Activated T-cell treated with anti-CD3 and anti-CD28 coated beads, Interleukin-2, amount 50 U/mL, for 72 hours (primary cell): Measurements from ENCODE around the gene ARHGEF17. TPM values are rescaled to one million over a fixed set of nuclear protein-coding genes. Genes with fewer than 3 reads are reported as not detected.

ENCODE experiments used
- ATAC-seq, 2 donors: fragments of 150-1000 bp; cut with Tn5 transposase; replicated peaks in 1 of 2; 2 replicates each; pipeline ENCODE4 v1.10.0; 2021; ENCODE audit warnings: moderate library complexity in 2 of 2, mild to moderate bottlenecking in 1 of 2
- DNase-seq, 2 donors: peaks; one replicate each; pipeline ENCODE4 v3.0.0; 2021 to 2022; ENCODE audit warnings: mixed read lengths in 1 of 2
- H3K27ac Mint-ChIP-seq: one replicate; pipeline ENCODE4 v1.8.0; 2022; ENCODE audit warnings: mild to moderate bottlenecking, moderate library complexity, mixed read lengths
- H3K27me3 Mint-ChIP-seq: one replicate; pipeline ENCODE4 v1.8.0; 2022; ENCODE audit warnings: low read depth, mixed read lengths
- H3K36me3 Mint-ChIP-seq, 2 donors: one replicate each; pipeline ENCODE4 v1.8.0; 2022; ENCODE audit warnings: mixed read lengths in 2 of 2, mild to moderate bottlenecking in 1 of 2; ENCODE audit not compliant: insufficient read depth in 2 of 2
- H3K4me1 Mint-ChIP-seq: one replicate; pipeline ENCODE4 v1.8.0; 2022; ENCODE audit warnings: low read depth, mixed read lengths
- H3K4me3 Mint-ChIP-seq, 2 donors: one replicate each; pipeline ENCODE4 v1.8.0; 2022; ENCODE audit warnings: mild to moderate bottlenecking in 2 of 2, mixed read lengths in 2 of 2, moderate library complexity in 2 of 2
- H3K9me3 Mint-ChIP-seq, 2 donors: one replicate each; pipeline ENCODE4 v1.8.0; 2022; ENCODE audit warnings: mixed read lengths in 2 of 2
- total RNA-seq, 2 donors: library from RNA; stranded (reverse); gene quantifications; one replicate each; pipeline ENCODE4 v1.2.3, GENCODE V29; 2022

Gene ARHGEF17
- total RNA-seq, 2 donors from 2014 or later = 0.05 to 0.07 TPM

DNA sequence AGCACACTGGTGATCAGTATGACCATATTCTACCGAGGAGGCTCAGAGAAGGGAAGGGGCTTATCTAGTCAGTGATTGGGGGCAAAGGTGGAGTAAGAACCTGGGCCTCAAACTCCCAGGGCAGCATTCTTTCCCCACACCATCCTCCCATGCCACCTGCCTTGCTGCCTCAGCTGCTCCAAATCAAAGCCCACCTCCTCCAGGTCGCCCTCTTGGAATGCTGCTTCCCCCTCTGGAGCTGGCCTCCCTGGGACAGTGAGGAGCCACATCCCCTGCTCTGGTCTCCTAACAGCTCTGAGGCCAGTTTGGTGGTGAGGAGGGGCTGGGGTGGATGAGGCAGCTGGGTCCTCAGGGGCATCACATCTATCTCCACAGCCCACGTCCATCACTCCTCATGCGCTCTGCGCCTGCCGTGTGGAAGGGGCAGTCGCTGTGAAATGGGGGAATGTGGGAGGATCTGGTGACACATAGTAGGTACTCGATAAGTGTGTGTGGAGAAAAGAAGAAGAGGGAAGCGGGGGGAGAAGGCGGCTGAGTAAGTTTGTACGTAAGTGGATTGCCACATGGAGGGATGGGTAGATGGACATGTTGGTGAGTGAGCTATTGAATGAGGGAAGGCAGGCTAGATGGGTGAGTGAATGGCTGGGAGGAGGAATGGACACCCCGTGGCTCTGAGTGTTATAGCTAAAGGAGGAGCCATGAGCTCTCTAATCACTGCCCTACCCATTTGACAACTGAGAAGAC, 16.1 kb upstream of the ARHGEF17 start:
- DNase-seq (no peak), ATAC-seq (no peak)
- H3K27me3 Mint-ChIP-seq = peaks cover 13% of the 10 kb centered on the region
- H3K36me3 Mint-ChIP-seq = no peaks in the 10 kb centered on the region
- no peak overlapping the region for H3K27ac Mint-ChIP-seq
- H3K9me3 Mint-ChIP-seq = no peaks in the 10 kb centered on the region
- H3K4me3 Mint-ChIP-seq = no peak overlapping the region
- peaks cover 21% of the 10 kb centered on the region for H3K4me1 Mint-ChIP-seq

DNA sequence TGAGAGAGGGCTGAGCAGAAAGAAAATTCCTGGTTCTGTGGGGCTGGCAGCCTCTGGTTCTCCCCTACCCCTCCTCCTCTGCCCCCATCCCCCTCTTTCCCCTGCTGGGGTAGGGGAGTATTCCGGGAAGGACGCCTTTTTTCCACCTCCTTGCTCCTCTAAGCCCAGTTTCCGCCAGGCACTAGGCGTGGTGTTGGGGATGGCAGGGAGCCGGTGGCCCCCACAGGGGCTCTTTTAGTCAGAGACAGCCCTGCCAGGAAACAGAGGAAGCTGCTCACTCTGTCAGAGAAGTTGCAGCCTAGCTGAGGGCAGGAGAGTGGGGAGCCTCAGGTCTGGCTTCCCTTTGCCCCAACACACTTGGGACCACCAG, 15.6 kb upstream of the ARHGEF17 start:
- Mint-ChIP-seq H3K4me1 (peaks cover 21% of the 10 kb centered on the region), H3K4me3 (no peak overlapping the region), H3K27ac (no peak overlapping the region), H3K36me3 (no peaks in the 10 kb centered on the region), H3K27me3 (peaks cover 13% of the 10 kb centered on the region), H3K9me3 (no peaks in the 10 kb centered on the region)
- ATAC-seq (no peak), DNase-seq (no peak)

DNA sequence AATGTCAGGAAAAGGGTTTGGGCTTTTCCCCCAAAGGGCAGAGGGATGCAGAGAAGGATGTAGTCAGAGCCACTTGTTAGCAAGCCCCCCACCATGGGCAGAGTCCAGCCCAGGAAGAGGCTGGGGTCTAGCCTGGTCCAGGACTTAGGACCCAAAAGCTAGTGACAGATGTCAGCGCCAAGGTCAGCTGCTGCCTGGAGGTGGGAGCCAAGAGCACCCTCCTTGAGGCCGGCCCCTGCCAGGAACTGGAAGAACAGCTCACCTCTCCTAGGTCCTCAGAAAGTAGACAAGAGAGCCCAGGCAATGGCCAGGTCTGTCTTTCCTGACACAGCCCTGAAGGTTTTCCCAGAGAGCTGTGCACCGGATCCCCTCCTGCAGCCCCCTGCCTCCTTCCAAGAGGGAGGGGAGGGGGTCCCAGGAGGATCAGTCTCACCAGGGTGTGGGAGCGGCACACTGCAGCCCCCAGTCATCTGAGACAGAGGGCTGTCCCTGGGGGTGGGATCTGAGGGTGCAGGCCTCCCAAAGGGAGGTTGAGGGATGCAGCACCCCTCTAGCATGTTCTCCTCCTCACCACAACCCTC, 14.6 kb upstream of the ARHGEF17 start:
- no peak overlapping the region for H3K4me3 Mint-ChIP-seq
- no peak for DNase-seq
- peaks cover 13% of the 10 kb centered on the region for H3K27me3 Mint-ChIP-seq
- no peak overlapping the region for H3K27ac Mint-ChIP-seq
- peaks cover 15% of the 10 kb centered on the region for H3K4me1 Mint-ChIP-seq
- H3K36me3 Mint-ChIP-seq = no peaks in the 10 kb centered on the region
- ATAC-seq = no peak
- H3K9me3 Mint-ChIP-seq = no peaks in the 10 kb centered on the region

DNA sequence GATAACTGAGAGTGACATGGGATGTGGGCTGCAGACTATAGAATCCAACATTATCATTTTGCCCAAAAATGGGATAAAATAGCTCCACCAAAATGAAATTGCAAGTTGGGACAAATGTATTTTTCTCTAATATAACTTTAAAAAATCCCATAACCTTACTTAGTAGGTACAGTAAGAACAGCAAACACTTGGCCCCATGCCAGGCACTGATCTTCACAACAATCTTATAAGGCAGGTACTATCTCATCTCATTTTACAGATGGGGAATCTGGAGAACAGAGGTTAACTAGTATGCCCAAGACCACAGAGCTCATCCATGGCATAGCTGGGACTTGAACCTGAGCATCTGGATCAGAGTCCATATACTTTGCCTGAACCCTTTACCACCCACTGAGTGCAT, 13.5 kb upstream of the ARHGEF17 start:
- Mint-ChIP-seq H3K4me3 (no peak overlapping the region), H3K9me3 (no peaks in the 10 kb centered on the region), H3K36me3 (no peaks in the 10 kb centered on the region), H3K4me1 (peaks cover 6% of the 10 kb centered on the region), H3K27ac (no peak overlapping the region), H3K27me3 (peaks cover 13% of the 10 kb centered on the region)
- ATAC-seq (no peak), DNase-seq (no peak)

DNA sequence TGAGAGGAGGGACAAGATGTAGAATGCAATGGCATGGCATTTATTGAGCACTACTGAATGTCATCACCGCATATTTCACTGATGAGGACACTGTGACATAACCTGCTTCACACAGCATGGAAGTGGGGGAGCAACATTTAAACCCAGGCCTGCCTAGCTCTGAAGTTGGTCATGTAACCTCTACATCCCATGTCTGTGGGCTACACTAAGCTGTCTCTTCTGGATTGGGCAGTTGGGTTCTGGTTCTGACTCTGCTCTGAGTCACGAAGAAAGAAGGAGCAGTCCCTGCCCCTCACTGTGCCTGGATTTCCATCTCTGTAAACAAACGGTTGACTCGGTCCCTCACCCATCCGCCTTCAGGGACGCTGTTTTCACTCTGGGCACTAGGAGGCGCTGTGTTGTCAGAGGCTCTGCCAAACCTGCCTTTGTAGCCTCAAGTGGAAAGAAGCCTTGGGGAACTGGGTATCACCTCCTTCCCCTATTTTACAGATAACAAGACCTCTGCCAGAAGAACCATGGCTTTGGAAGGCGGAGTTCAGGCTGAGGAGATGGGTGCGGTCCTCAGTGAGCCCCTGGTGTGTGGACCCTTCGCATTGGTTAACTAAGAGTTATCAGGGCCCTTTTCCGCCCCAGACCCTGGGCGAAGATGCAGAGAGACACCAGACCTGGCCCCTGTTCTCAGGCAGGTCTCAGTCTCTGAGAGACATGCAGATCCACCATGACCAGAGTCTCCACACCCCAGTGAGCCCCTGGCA, 12.7 kb upstream of the ARHGEF17 start:
- Mint-ChIP-seq H3K4me1 (peaks cover 6% of the 10 kb centered on the region), H3K36me3 (no peaks in the 10 kb centered on the region), H3K9me3 (no peaks in the 10 kb centered on the region), H3K27ac (no peak overlapping the region), H3K4me3 (no peak overlapping the region), H3K27me3 (peaks cover 13% of the 10 kb centered on the region)
- DNase-seq (peak; percentile 78 to 84), ATAC-seq (peak; percentile 89 to 95)

DNA sequence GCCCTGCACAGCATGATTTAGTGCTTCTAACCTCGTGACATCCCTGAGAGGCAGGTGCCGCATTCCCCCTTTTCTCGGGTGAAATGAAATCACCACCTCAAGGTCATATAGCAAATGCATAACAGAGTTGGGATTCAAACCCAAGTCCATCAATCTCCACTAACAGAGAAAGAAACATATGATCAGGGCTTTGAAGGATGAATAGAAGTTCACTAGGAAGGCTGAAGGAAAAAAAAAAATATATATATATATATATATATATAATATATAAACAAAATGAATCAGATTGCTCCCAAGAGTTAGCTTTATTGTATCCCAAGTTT, 12.1 kb upstream of the ARHGEF17 start:
- DNase-seq = no peak
- ATAC-seq = no peak
- Mint-ChIP-seq H3K4me1 (peaks cover 6% of the 10 kb centered on the region), H3K36me3 (no peaks in the 10 kb centered on the region), H3K4me3 (no peak overlapping the region), H3K27ac (no peak overlapping the region), H3K27me3 (peaks cover 13% of the 10 kb centered on the region), H3K9me3 (no peaks in the 10 kb centered on the region)

DNA sequence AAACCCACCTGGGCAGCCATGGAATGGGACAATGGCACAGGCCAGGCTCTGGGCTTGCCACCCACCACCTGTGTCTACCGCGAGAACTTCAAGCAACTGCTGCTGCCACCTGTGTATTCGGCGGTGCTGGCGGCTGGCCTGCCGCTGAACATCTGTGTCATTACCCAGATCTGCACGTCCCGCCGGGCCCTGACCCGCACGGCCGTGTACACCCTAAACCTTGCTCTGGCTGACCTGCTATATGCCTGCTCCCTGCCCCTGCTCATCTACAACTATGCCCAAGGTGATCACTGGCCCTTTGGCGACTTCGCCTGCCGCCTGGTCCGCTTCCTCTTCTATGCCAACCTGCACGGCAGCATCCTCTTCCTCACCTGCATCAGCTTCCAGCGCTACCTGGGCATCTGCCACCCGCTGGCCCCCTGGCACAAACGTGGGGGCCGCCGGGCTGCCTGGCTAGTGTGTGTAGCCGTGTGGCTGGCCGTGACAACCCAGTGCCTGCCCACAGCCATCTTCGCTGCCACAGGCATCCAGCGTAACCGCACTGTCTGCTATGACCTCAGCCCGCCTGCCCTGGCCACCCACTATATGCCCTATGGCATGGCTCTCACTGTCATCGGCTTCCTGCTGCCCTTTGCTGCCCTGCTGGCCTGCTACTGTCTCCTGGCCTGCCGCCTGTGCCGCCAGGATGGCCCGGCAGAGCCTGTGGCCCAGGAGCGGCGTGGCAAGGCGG, 11.4 kb upstream of the ARHGEF17 start:
- Mint-ChIP-seq H3K4me1 (peaks cover 6% of the 10 kb centered on the region), H3K36me3 (no peaks in the 10 kb centered on the region), H3K9me3 (no peaks in the 10 kb centered on the region), H3K4me3 (no peak overlapping the region), H3K27me3 (peaks cover 13% of the 10 kb centered on the region), H3K27ac (no peak overlapping the region)
- ATAC-seq (no peak), DNase-seq (no peak)

DNA sequence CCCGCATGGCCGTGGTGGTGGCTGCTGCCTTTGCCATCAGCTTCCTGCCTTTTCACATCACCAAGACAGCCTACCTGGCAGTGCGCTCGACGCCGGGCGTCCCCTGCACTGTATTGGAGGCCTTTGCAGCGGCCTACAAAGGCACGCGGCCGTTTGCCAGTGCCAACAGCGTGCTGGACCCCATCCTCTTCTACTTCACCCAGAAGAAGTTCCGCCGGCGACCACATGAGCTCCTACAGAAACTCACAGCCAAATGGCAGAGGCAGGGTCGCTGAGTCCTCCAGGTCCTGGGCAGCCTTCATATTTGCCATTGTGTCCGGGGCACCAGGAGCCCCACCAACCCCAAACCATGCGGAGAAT, 10.9 kb upstream of the ARHGEF17 start:
- Mint-ChIP-seq H3K9me3 (no peaks in the 10 kb centered on the region), H3K4me3 (no peak overlapping the region), H3K27ac (no peak overlapping the region), H3K27me3 (peaks cover 11% of the 10 kb centered on the region), H3K4me1 (peaks cover 6% of the 10 kb centered on the region), H3K36me3 (no peaks in the 10 kb centered on the region)
- ATAC-seq (no peak), DNase-seq (no peak)

DNA sequence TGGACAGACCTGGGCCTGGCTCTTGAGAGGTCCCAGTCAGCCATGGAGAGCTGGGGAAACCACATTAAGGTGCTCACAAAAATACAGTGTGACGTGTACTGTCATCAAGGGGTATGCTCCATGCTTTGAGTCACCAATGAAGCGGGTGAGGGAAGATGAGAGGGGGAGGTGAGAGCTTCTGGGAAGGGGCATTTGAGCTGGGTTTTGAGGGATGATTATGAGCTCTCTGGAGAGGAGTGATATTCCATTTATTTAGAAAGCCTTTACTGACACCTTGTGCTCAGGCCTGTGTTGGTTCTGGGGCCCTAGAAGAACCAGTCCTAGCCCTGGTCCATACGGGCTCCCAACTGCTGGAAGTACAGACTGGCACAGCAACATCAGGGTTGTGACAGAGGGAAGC, 10.4 kb upstream of the ARHGEF17 start:
- Mint-ChIP-seq H3K27me3 (peaks cover 16% of the 10 kb centered on the region), H3K36me3 (no peaks in the 10 kb centered on the region), H3K4me3 (no peak overlapping the region), H3K27ac (no peak overlapping the region), H3K9me3 (no peaks in the 10 kb centered on the region), H3K4me1 (peaks cover 6% of the 10 kb centered on the region)
- ATAC-seq = no peak
- DNase-seq = no peak

DNA sequence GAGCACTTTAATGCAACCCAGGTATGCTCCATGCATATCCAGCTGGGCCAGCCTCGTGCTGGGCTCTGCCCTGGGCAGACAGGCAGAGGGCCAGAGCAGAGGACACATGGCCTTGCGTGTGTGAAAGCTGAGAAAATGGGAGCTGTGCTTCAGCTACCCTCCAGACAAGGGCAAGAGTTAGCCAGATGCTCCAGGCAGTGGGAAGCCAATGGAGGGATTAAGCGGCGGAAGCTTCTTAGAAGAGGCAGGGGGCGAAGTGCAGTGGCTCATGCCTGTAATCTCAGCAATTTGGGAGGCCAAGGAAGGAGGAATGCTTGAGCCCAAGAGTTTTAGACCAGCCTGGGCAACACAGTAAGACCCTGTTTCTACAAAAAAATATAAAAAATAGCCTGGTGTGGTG, 9.8 kb upstream of the ARHGEF17 start:
- no peak overlapping the region for H3K4me3 Mint-ChIP-seq
- H3K9me3 Mint-ChIP-seq = no peaks in the 10 kb centered on the region
- no peak for DNase-seq
- H3K36me3 Mint-ChIP-seq = no peaks in the 10 kb centered on the region
- no peak for ATAC-seq
- H3K27me3 Mint-ChIP-seq = peaks cover 20% of the 10 kb centered on the region
- no peak overlapping the region for H3K27ac Mint-ChIP-seq
- H3K4me1 Mint-ChIP-seq = peaks cover 6% of the 10 kb centered on the region

DNA sequence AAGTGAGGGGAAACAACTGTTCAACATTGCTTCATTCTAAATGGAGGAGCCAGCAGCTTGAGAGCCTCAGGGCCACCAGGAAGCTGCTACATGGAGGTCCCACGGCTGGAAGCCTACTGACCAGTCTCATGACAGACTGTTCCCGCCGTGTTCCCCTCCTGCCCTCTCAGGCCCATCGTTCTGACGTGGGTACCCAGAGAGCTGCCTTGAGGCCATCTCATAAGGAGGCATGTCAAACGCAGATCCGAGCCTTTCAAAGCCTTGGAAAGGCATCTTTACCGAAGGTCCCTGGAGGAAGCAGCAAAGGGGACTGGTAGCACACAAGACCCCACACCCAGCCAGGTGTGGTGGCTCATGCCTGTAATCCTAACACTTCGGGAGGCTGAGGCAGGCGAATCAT, 8.3 kb upstream of the ARHGEF17 start:
- no peaks in the 10 kb centered on the region for H3K36me3 Mint-ChIP-seq
- peaks cover 17% of the 10 kb centered on the region for H3K27me3 Mint-ChIP-seq
- H3K9me3 Mint-ChIP-seq = no peaks in the 10 kb centered on the region
- no peak overlapping the region for H3K4me3 Mint-ChIP-seq
- DNase-seq = no peak
- no peak for ATAC-seq
- no peak overlapping the region for H3K27ac Mint-ChIP-seq
- peaks cover 6% of the 10 kb centered on the region for H3K4me1 Mint-ChIP-seq

DNA sequence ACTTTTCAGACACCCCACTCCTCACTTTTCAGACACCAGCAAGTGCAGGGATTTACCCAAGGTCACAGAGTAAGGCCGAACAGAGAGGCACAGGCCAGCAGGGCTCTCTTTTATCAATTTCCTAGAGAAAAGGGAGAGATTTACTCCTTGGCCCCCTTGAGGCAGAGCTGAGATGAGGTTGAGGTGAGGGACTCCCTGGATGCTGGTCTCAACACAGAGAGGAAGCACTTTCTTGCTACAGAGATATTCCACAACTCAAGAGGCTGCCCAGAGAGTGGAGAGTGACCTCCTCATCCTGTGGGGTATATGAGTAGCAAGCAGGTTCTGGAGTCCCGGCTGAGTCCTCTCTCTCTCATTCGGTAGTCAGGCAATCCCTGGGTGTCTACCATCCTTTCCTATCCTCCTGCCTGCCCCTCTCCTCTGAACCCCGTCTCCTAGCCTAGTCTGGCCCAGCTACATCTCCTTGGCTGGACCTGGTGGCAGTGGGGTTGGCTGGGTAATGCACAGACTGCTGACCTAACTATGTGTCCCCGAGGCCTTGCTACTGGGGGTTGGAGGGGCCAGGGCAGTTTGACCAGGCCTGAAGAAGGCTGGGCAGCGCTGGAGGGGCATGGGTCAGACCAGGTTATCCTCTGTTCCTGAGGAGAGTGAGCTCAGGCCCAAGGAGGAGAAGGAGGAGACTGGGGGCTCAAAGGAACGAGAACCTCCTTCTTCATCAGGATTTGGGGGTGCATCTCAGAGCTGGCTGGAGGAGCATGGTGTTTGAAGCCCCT, 1.8 kb upstream of the ARHGEF17 start:
- ATAC-seq = no peak
- H3K4me1 Mint-ChIP-seq = peaks cover 12% of the 10 kb centered on the region
- H3K27me3 Mint-ChIP-seq = peaks cover 48% of the 10 kb centered on the region
- peaks cover 0 to 1% of the 10 kb centered on the region in 2 donors for H3K36me3 Mint-ChIP-seq
- H3K9me3 Mint-ChIP-seq = no peaks in the 10 kb centered on the region
- H3K27ac Mint-ChIP-seq = no peak overlapping the region
- no peak for DNase-seq
- H3K4me3 Mint-ChIP-seq = peak overlapping the region; percentile 82 to 96

DNA sequence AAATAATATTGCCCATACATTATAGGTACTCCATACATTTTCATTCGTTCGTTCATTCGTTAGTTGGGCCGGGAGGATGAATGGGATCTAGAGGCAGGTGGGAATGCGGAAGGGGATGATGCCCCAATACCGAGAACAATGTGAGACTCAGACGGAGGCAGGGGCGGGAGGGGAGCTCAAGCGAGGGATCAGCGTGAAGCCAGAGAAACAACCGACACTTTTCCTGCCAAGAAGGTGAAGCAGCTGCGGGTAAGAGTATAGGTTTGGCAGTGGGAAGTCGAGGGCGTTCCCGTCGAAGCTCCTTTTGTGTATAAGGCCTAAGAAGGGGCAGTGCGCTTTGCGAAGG, 1.1 kb upstream of the ARHGEF17 start:
- Mint-ChIP-seq H3K4me1 (peaks cover 12% of the 10 kb centered on the region), H3K36me3 (peaks cover 0 to 1% of the 10 kb centered on the region in 2 donors), H3K4me3 (peak overlapping the region; percentile 82 to 96), H3K27me3 (peaks cover 47% of the 10 kb centered on the region), H3K27ac (no peak overlapping the region), H3K9me3 (no peaks in the 10 kb centered on the region)
- no peak for DNase-seq
- peak in 1 of 2 donors; percentile 2 for ATAC-seq
